Colon (tissue), 2 donors: ENCODE results near the gene TLK1.
A peak's percentile ranks its signal among the peaks of the same experiment; 100 is the strongest.
"Not testable (repeated sequence)": the region's sequence is repeated elsewhere in the genome, so short reads cannot be mapped to it uniquely, and the experiment has no call there.

ENCODE experiments used
- FAIRE-seq: peaks from 2 replicates; lab custom pipeline; 2012; peaks lifted over from hg19 to GRCh38; lab: Jason Lieb, UNC
- donor health status: control.
- donor health status: control.

The TLK1 gene

DNA sequence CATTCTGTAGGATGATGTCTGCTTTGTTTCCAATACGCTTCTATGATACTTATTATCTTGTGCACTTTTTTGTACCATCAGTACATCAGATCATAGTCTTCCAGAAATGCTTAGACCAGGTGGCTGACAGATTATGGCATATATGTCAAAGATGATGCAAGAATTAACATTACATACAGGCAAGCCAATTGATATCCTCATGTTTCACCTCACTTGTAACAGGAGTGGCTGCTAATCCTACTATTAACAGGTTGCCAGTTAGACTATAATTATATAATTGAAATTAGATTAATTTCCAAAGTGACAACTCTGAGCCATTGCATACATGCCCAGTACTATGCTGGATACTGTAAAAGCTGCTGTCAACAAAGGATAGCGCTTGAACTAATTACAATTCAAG is 77.2 kb downstream of the TLK1 start:
- no peak for FAIRE-seq

GRCh38 chr2:171081649-171082111 is 79.0 kb downstream of the TLK1 start:
- FAIRE-seq = no peak

GRCh38 chr2:171080607-171081006 is 80.1 kb downstream of the TLK1 start:
- FAIRE-seq = no peak

DNA sequence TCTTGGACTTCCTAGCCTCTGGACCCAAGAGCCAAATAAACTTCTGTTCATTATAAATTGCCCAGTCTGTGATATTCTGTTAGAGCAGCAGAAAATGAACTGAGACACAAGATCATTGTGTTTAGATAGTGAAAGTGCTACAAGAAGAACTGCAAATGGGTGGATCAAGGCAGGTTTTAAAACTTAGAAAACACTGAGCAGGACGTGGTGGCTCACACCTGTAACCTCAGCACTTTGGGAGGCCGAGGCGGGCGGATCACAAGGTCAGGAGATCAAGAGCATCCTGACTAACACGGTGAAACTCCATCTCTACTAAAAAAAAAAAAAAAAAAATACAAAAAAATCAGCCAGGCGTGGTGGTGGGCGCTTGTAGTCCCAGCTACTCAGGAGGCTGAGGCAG is 84.3 kb downstream of the TLK1 start:
- not testable (repeated sequence) for FAIRE-seq

GRCh38 chr2:171072164-171072563 is 88.5 kb downstream of the TLK1 start:
- no peak for FAIRE-seq

DNA sequence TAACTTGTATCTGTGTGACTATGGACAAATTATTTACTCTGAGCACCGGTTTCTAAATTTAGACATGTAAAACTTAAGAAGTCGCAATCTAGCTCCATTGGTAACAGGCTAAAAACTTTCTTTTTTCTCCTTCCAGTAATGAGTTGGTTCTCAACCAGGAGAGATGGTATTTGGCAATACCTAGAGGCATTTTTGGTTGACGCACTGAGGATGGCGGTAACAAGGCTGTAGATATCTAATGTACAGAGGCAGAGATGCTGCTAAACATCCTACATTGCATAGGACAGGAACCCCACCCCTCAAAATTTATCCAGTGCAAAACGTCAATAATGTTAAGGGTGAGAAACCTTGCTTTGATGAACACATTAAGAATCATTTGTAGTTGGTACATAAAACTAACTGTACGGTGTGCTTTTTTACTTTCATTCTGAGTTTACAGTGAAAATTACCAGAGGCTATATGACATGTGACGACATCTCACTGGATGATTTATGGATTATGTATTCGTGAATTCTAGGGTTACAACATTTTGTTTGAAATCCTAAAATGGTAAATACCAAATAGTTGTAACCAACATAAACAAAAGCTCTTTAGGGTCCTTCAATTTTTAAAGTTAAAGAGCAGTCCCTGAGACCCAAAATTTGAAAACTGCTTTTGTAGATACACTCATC is 91.3 kb downstream of the TLK1 start:
- FAIRE-seq = no peak

- peak; percentile 75 for FAIRE-seq
Measured at GRCh38 chr2:171066110-171066509, 94.6 kb downstream of the TLK1 start.

GRCh38 chr2:171057575-171057974 is 103.1 kb downstream of the TLK1 start:
- FAIRE-seq = no peak

GRCh38 chr2:171056307-171056706 is 104.4 kb downstream of the TLK1 start:
- FAIRE-seq = no peak

DNA sequence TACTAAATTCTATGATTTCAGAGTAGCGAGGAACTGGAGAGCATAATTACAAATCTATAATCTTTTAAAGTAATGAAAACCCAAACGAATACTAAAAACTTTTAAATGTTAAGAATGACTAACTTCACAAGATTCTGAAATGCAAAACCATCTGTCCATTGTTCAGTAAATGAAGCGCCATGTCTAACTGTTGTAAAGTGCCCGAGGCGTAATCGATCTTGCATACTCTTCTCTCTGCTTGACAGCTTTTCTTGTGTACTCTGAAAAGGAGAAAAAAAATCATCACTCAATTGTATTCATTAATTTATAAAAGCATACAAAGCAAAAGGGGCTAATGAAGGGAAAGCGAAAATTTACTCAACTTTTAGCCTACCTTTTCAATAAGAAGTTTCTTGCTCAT is 111.0 kb downstream of the TLK1 start:
- no peak for FAIRE-seq

DNA sequence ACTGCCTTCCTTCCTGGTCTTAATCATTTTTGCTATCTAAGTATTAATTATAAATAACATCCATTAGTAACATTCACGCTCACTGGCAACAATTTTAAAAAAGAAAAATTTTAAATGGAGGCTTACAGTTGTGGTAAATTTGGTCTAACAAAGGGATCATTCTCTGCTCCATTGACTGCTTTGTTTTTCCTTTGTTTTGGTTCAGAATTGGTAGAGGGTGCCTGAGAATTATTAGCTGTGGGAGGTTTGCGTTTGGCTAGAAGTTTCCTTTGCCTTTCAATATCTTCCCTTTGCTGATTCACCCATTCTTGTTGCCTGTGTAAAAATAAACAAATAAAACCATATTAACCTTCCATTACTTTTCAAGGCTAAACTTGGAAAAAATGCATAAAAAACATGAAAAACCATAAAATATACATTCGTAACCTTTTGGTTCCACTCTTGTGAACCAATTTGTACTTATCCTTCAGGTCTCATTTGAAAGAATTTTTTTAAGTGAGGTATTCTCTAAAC is 114.6 kb downstream of the TLK1 start:
- no peak for FAIRE-seq

DNA sequence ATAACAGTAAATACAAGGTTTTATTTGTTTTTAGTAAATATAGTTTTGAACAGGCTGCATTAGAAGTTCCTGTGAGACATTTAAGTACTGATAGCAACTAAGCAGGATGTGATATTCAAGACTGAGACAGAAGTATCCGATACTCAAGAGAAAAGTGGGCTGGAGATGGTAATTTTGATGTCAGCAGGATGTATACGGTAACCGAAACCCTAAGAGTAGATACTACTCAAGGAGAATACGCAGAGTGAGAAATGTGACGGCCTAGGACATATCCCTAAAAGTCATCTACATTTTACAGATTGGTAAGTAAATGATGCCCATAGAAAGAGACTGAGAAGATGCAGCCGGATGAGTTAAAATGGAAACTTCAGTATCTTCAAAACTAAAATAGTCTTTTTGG is 116.3 kb downstream of the TLK1 start:
- no peak for FAIRE-seq

DNA sequence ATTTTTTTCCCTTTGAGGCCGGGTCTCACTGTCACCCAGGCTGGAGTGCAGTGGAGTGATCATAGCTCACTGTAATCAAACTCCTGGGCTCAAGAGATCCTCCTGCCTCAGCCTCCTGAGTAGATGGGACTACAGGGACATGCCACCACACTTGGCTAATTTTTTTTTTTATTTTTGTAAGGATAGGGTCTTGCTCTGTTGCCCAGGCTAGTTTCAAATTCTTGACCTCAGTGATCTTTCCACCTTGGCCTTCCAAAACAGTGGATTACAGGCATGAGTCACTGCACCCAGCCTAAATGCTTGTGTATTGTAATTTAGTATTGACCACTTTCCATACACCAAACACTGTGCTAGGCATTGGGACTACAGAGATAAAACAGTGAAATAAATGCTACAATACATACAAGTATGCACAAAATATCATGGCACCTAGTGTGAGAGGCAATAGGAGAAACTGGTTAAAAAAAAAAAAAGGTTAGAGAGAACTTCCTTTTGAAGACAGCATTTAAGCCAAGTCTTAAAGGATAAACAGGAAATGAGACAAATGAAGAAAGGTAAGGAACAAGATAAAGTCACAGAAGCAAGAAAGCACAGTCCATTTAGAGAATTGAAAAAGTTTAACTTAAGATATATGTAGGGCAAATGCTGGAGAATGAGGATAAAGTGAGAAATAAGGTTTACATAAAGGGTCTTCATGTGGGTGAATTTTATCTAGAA is 118.3 kb downstream of the TLK1 start:
- FAIRE-seq = no peak

GRCh38 chr2:171036532-171036931 is 124.2 kb downstream of the TLK1 start:
- FAIRE-seq = no peak

DNA sequence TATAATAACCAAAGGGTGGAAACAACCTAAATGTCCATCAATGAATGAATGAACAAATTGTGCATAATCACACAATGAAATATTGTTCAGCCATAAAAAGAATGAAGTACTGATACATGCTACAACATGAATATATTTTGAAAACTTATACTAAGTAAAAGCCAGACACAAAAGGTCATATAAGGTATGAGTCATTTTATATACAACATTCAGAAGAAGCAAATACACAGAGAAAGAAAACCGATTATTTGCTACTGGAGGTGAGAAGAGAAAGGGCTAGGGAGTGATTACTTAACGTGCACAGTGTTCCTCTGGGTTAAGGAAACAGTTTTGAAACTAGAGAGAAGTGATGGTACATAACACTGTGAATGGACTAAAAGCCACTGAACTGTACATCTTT is 126.4 kb downstream of the TLK1 start:
- FAIRE-seq = no peak

DNA sequence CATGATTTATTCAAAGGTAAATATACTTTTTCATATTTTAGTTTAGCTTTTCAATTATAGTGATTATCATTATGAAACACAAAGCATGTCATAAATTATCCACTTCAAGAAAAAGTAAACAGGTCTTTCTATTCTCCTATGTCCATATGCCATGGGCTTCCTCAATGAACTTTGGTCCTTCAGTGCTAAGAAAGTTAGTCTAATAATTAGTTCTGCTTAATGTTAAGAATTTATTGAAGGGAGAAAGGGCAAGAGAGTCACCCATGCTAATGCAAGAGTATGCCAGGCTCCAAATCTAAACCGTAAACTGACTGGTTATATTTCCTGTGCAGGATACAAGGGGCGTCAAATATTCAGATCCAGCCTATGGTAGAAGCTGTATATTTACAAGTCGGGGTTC is 135.5 kb downstream of the TLK1 start:
- no peak for FAIRE-seq

GRCh38 chr2:171018522-171018921 is 142.2 kb downstream of the TLK1 start:
- FAIRE-seq = no peak

DNA sequence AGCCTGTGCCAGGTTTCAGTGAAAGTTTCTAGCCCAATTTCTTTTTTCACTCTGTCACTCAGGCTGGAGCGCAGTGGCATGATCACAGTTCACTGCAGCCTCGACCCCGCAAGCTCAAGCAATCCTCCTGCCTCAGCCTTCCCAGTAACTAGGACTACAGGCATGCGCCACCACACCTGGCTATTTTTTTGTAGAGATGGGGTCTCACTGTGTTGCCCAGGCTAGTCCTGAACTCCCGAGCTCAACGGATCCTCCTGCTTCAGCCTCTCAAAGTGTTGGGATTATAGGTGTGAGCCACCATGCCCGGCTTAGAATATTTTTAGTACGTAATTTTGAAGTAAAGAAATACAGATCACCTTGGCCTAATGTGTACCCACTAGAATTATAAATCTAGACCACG is 144.6 kb downstream of the TLK1 start:
- FAIRE-seq = no peak

DNA sequence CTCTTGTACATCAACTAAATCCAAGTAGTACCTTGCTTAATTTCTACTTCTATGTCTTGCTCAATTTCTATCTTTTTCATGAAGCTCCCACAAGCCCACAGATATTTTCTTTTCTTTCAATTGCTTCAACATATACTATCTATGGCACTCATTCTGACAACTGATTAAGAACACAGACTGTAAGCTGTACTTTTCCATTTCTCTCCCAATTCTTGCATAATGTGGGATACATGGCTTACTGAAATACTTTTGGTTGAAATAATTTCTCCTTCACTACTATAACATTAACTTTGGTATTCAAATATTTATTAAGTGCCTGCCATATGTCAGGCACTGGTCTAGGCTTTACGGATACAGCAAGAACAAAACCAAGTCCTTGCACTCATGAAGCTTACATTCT is 146.8 kb downstream of the TLK1 start:
- no peak for FAIRE-seq

DNA sequence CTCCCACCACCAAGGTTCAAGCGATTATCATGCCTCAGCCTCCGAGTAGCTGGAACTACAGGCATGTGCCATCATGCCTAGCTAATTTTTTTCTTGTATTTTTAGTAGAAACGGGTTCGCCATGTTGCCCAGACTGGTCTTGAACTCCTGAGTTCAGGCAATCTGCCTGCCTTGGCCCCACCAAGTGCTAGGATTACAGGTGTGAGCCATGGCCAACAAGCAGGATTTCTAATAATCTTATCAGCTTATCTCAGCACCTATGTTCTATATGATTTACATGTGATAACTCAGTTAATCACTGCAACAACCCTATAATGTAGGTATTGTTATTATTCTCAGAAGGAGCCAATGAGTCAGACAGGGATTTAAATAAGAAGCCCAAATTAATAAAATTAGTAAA is 151.3 kb downstream of the TLK1 start:
- FAIRE-seq = no peak

DNA sequence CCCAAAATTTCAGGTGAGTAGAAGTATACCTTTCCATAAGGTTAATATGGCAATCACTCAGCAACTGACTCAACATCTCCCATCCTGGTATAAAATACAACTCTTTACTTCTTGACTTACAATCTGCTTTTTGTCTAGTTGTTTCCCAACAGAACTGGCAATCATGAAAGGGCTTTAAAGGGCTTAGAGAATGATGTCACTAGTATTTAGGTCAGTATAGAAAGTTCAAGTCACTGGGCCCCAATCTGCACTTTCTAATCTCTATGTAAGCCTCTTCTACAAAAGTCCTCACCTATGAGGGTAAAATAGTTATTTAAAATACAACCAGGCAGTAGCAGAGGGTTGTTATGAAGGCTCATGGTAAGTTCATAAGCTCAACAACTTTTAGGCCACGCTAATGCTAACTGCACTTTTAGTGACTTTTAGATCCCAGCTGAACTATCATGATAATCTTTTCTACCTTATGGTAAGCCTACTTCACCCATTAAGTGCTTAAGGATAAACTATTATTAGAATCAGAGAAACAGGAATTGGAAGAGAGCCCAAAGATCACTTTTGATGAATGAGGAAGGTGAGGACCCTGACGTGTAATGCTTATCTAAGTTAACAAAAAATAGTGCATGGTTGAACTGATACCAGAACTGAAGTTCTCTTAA is 152.0 kb downstream of the TLK1 start:
- no peak for FAIRE-seq

DNA sequence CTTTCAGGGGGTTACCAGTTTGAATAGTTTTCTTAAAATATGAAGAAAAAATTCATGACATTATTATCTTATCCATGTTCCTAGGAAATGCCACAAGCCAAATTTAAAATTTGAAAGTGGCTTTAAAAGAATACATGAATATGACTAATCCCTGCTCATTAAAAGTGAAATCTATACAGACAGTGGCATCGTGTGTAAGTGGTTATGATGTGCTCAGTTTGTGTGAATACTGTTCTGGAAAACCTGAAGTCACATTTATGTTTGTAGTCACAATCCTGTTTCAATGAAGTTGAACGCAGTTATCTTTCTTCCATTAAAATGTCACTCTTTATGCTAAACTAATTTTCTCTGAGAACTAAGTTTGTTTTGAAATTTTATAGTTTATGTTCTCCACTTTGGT is 155.9 kb downstream of the TLK1 start:
- FAIRE-seq = no peak

DNA sequence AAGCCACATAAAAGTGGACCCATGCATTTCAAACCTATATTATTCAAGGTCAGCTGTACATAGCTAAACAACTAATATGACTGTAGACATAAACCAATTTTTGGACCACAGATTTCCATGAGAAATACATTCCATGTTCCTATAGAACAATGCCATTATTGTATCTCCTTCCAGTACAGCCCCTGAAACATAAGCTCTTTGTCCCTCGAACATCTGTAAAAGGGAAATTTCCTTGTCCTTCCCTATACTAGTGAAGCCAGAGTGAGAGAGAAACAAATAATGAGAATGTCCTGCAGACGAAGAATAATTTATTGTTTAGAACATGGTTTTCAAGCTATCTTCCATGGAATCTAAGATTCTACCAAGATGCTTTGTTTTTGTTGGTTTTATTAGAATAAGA is 156.3 kb downstream of the TLK1 start:
- FAIRE-seq = no peak
